Measurements from ENCODE around the gene SH3YL1. TPM values are rescaled to one million over a fixed set of nuclear protein-coding genes. Genes with fewer than 3 reads are reported as not detected.

SH3YL1 gene
- total RNA-seq, 1 donor from 2014 or later, result 55.5 TPM

DNA sequence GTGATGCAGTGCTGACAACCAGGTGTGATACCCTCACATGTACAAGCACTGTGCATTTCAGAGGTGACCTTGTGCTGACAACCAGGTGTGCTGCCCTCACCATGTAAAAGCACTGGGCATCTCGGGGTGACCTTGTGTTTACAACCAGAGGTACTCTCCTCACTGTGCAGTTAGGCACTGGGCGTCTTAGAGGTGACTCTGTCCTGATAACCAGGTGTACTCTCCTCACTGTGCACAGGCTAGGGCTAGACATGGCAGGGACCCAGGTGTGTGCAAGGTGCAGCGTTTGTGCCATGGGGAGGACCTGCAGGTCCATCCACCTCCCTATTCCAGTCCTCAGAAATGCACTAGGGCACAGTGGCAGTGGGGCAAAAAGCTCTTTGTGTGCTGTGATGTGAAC, 32.5 kb upstream of the SH3YL1 start:
- Mint-ChIP-seq H3K27me3 (ENCODE audit: unreplicated experiment) (peaks cover 41% of the 10 kb centered on the region), H3K4me3 (ENCODE audit: unreplicated experiment) (no peak overlapping the region), H3K9me3 (ENCODE audit: unreplicated experiment) (no peaks in the 10 kb centered on the region), H3K27ac (ENCODE audit: unreplicated experiment) (no peak overlapping the region), H3K4me1 (ENCODE audit: unreplicated experiment) (no peaks in the 10 kb centered on the region), H3K36me3 (ENCODE audit: unreplicated experiment) (no peaks in the 10 kb centered on the region)
- TF ChIP-seq, protein P1, sequence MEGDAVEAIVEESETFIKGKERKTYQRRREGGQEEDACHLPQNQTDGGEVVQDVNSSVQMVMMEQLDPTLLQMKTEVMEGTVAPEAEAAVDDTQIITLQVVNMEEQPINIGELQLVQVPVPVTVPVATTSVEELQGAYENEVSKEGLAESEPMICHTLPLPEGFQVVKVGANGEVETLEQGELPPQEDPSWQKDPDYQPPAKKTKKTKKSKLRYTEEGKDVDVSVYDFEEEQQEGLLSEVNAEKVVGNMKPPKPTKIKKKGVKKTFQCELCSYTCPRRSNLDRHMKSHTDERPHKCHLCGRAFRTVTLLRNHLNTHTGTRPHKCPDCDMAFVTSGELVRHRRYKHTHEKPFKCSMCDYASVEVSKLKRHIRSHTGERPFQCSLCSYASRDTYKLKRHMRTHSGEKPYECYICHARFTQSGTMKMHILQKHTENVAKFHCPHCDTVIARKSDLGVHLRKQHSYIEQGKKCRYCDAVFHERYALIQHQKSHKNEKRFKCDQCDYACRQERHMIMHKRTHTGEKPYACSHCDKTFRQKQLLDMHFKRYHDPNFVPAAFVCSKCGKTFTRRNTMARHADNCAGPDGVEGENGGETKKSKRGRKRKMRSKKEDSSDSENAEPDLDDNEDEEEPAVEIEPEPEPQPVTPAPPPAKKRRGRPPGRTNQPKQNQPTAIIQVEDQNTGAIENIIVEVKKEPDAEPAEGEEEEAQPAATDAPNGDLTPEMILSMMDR (IDR thresholded peaks at IDR 0.05), result no peak
- no peak for DNase-seq (ENCODE audit: extremely low spot score, unreplicated experiment)

DNA sequence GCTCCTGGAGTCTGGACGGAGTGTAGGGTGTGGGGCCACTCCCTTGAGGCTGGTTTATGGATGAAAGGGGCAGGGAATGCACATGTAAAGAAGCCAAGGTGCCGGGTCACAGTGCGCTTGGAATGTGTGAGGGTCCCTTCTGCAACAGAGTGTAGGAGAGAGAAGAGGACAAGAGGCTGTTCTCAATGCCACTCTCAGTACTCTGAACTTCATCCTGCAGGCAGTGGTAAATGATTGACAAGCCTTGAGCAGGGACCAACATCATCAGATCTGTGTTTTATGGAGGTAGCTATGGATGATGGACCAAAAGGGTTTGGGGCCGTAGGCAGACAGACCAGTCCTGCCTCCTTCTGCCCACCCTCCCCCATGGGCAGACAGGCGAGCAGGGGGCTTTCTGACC, 31.3 kb upstream of the SH3YL1 start:
- H3K36me3 Mint-ChIP-seq (ENCODE audit: unreplicated experiment), result no peaks in the 10 kb centered on the region
- H3K27ac Mint-ChIP-seq (ENCODE audit: unreplicated experiment), result no peak overlapping the region
- peaks cover 1% of the 10 kb centered on the region for H3K4me1 Mint-ChIP-seq (ENCODE audit: unreplicated experiment)
- TF ChIP-seq, protein P1 (IDR thresholded peaks at IDR 0.05), result no peak
- H3K4me3 Mint-ChIP-seq (ENCODE audit: unreplicated experiment), result no peak overlapping the region
- H3K9me3 Mint-ChIP-seq (ENCODE audit: unreplicated experiment), result no peaks in the 10 kb centered on the region
- DNase-seq (ENCODE audit: extremely low spot score, unreplicated experiment), result no peak
- H3K27me3 Mint-ChIP-seq (ENCODE audit: unreplicated experiment), result peaks cover 41% of the 10 kb centered on the region

DNA sequence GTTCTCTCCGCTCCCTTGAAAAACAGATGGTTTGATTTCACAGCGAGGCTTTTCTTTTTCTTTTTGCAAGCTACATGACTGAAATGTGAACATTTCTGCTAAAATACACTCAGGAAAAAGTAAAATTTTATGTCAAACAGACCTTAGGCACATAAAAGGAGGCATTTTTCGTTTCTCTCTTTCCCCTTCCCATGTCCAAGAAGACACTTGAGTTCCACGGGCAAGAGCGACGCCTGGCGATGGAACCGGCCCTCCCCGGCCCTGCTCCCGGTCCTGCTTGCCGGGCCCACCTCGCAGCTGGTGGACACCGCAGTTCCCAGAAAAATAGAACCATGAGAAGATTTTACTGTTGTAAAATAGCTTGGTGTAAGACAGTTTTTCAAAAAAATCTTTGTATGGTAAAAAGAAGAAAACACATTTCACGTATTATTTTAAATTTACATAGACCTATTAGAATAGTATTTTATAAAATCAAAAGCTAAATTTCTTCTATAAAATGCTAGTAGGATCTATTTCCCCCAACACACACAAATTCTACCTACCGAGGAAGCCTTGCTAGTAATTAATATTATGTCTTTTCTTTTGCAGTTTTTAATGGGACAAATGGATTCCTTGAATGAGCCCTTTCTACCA, 26.4 kb upstream of the SH3YL1 start:
- TF ChIP-seq, protein P1 (IDR thresholded peaks at IDR 0.05), result peak; percentile 88
- peak overlapping the region; percentile 82 for H3K27ac Mint-ChIP-seq (ENCODE audit: unreplicated experiment)
- H3K9me3 Mint-ChIP-seq (ENCODE audit: unreplicated experiment), result no peaks in the 10 kb centered on the region
- H3K4me1 Mint-ChIP-seq (ENCODE audit: unreplicated experiment), result peaks cover 24% of the 10 kb centered on the region
- peaks cover 14% of the 10 kb centered on the region for H3K36me3 Mint-ChIP-seq (ENCODE audit: unreplicated experiment)
- peak; percentile 91 for DNase-seq (ENCODE audit: extremely low spot score, unreplicated experiment)
- H3K4me3 Mint-ChIP-seq (ENCODE audit: unreplicated experiment), result peak overlapping the region; percentile 83
- H3K27me3 Mint-ChIP-seq (ENCODE audit: unreplicated experiment), result peaks cover 6% of the 10 kb centered on the region

DNA sequence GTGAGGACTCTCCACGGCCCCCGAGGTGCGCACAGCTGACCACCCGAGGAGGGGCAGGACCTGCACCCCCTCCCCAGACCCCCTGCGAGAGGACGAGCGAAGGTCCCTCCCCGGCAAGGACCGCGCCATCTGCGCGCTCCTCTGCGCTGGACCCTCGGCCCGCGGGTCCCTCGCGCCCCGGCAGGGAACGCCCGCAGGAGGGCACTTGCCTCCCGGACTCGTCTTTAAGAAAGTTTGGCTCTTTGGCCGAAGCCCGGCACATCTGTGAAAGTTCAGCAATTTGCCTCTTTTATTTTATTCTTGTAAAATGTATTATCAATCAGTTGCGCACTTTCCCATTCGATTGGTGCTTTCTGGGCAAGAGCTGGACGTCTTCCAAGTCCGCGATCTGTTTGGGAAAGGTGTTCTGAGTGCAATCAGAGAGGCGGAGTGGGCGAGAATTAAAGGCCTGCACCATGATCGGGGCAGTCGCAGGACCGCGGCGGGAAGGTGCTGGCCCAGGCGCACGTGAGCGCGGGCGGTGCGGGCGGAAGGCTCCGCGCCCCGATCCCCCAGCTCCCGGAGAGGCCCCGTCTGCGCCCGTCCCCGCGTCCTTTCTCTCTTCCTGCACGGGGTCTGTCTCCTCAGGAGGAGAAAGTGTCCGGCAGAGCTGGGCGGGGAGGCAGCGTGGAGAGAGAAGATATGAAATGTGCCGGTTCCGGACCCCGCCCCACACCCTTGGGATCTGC, 25.7 kb upstream of the SH3YL1 start:
- peak overlapping the region; percentile 83 for H3K4me3 Mint-ChIP-seq (ENCODE audit: unreplicated experiment)
- no peaks in the 10 kb centered on the region for H3K9me3 Mint-ChIP-seq (ENCODE audit: unreplicated experiment)
- peak overlapping the region; percentile 82 for H3K27ac Mint-ChIP-seq (ENCODE audit: unreplicated experiment)
- peaks cover 16% of the 10 kb centered on the region for H3K36me3 Mint-ChIP-seq (ENCODE audit: unreplicated experiment)
- DNase-seq (ENCODE audit: extremely low spot score, unreplicated experiment), result no peak
- TF ChIP-seq, protein P1 (IDR thresholded peaks at IDR 0.05), result no peak
- peaks cover 3% of the 10 kb centered on the region for H3K27me3 Mint-ChIP-seq (ENCODE audit: unreplicated experiment)
- peaks cover 26% of the 10 kb centered on the region for H3K4me1 Mint-ChIP-seq (ENCODE audit: unreplicated experiment)

DNA sequence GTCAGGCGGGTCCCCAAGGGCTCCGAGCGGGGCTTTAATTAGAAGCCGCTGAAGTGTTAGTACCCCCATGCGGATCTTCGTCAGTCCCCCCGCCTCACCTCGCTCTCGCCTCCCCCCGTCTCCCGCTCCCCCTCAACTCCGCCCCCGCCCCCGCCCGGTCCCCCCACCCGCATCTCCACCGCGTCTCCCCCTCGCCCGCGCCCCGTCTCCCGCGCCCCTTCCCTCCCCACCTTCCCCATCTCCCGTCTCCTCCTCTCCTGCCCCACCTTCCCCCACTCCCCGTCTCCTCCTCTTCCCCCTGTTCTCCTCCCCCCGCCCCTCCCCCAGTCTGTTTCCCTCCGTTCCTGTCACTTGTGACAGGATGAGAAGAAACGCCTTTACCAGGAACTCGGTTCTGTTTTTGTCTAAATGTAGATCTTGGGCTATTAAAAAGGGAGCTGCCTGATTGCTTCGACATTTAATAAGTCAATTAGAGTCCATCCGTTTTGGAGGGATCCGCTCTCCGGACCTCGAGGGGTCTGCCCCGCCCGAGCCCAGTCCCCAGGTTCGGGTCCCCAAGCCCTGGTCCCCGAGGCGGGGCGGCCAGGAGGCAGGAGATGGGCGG, 25.0 kb upstream of the SH3YL1 start:
- TF ChIP-seq, protein P1 (IDR thresholded peaks at IDR 0.05), result no peak
- no peak for DNase-seq (ENCODE audit: extremely low spot score, unreplicated experiment)
- H3K9me3 Mint-ChIP-seq (ENCODE audit: unreplicated experiment), result no peaks in the 10 kb centered on the region
- H3K27me3 Mint-ChIP-seq (ENCODE audit: unreplicated experiment), result peaks cover 3% of the 10 kb centered on the region
- peak overlapping the region; percentile 83 for H3K4me3 Mint-ChIP-seq (ENCODE audit: unreplicated experiment)
- H3K27ac Mint-ChIP-seq (ENCODE audit: unreplicated experiment), result no peak overlapping the region
- peaks cover 16% of the 10 kb centered on the region for H3K36me3 Mint-ChIP-seq (ENCODE audit: unreplicated experiment)
- H3K4me1 Mint-ChIP-seq (ENCODE audit: unreplicated experiment), result peaks cover 26% of the 10 kb centered on the region
